PC-3 (cell line): Measurements from ENCODE around the gene KRT73.

Experiments
- CTCF ChIP-seq: fragments of 300-600 bp; sonication (generic); conservative IDR thresholded peaks from 2 replicates; pipeline ENCODE4 v1.5.1; 2017; ENCODE audit warnings: antibody characterized with exemption, low read depth, mild to moderate bottlenecking, low read length
- EZH2 ChIP-seq: fragments of 300-600 bp; sonication (generic); IDR thresholded peaks from one replicate; pipeline ENCODE4 v1.6.1; 2017; ENCODE audit warnings: antibody characterized with exemption, mild to moderate bottlenecking, low read length; ENCODE audit not compliant: unreplicated experiment
- EZH2phosphoT487 ChIP-seq: fragments of 300-600 bp; sonication (generic); IDR thresholded peaks from 2 replicates; pipeline ENCODE4 v1.6.1; 2018; ENCODE audit warnings: mild to moderate bottlenecking, antibody characterized with exemption, low read length, borderline replicate concordance

- no peak for TF ChIP-seq CTCF
- no peak for TF ChIP-seq EZH2phosphoT487
- TF ChIP-seq EZH2 = no peak
Observed at GRCh38 chr12:52585066-52585465, 33.3 kb downstream of the KRT73 start.
